SIG-M5 (cell line): ENCODE results near the gene DNAJC21.

Experiments used
- DNase-seq: peaks from one replicate; lab custom pipeline; 2025; lab: John Stamatoyannopoulos, UW

DNAJC21 gene

GRCh38 chr5:34982823-34983222, 53.5 kb downstream of the DNAJC21 start:
- DNase-seq: no peak

- DNase-seq: no peak
Measured at GRCh38 chr5:34986965-34987364, 57.6 kb downstream of the DNAJC21 start.

- DNase-seq: no peak
Measured at GRCh38 chr5:34991486-34992238, 62.3 kb downstream of the DNAJC21 start.

- DNase-seq: no peak
Measured at GRCh38 chr5:34993951-34994350, 64.6 kb downstream of the DNAJC21 start.

GRCh38 chr5:34996261-34996660, 66.9 kb downstream of the DNAJC21 start:
- DNase-seq: no peak

DNA sequence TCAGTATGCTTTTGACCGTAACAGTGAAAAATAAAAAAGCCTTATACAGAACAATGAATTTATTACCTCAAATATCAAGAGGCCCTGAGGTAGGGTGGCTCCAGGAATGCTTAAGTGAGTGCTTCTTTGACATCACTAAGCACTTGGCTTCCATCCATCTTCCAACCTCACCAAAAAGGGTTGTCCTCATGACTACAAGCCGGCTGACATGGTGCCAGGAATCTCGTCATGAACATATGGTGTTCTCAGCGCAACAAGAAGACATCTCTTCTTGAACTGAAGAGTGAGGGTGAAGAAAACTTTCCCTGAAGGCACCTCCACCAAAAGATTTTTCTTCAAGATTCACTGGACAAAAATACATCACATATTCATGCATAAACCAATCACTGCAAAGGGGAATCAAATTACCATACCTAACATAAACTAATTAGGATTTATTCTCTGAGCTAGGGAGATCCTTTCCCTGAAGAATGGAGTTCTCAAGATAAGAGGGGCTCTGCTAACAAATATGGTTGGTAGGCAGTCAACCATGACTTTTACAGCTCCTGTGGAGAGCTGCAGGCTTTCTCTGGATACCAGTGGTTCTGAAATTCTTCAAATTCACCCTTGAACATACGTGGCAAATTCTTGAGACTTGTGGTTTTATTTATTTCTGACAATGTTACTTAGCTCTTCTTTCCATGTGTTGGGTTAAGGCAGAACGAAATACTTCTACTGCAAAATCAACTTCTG, 68.9 kb downstream of the DNAJC21 start:
- DNase-seq: no peak

- no peak for DNase-seq
Measured at GRCh38 chr5:35001842-35002241, 72.5 kb downstream of the DNAJC21 start.

- DNase-seq: no peak
Measured at GRCh38 chr5:35002459-35002858, 73.1 kb downstream of the DNAJC21 start.

GRCh38 chr5:35003018-35003957, 73.9 kb downstream of the DNAJC21 start:
- DNase-seq: no peak

DNA sequence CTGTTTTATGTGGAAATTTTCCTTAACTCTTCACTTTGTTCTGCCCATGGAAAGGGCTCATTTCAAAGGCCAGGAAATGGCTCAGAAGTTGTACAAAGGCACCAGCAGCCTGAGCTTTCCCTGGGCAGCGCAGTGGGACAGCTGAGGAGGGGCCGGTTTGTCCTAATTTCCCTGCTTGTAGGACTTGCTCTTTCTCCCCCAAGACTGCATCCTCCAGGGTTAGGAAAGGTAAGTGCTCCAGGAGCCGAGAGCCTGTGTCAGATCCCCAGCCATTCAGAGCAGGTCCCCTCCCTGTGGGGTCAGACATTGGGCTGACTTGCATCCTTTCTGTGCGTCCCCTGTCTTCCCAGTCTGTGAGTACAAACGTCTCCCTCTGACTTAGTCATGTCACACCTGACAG, 74.8 kb downstream of the DNAJC21 start:
- DNase-seq: no peak

- DNase-seq: no peak
Measured at GRCh38 chr5:35004771-35005170, 75.4 kb downstream of the DNAJC21 start.
